ENCODE measurements around the gene BRICD5. TPM values are rescaled to one million over a fixed set of nuclear protein-coding genes. Genes with fewer than 3 reads are reported as not detected.
A peak's percentile ranks its signal among the peaks of the same experiment; 100 is the strongest.

BRICD5 gene
- total and polyA plus RNA-seq, 10 donors = 3.5 to 40.2 (median 10.5) TPM

DNA sequence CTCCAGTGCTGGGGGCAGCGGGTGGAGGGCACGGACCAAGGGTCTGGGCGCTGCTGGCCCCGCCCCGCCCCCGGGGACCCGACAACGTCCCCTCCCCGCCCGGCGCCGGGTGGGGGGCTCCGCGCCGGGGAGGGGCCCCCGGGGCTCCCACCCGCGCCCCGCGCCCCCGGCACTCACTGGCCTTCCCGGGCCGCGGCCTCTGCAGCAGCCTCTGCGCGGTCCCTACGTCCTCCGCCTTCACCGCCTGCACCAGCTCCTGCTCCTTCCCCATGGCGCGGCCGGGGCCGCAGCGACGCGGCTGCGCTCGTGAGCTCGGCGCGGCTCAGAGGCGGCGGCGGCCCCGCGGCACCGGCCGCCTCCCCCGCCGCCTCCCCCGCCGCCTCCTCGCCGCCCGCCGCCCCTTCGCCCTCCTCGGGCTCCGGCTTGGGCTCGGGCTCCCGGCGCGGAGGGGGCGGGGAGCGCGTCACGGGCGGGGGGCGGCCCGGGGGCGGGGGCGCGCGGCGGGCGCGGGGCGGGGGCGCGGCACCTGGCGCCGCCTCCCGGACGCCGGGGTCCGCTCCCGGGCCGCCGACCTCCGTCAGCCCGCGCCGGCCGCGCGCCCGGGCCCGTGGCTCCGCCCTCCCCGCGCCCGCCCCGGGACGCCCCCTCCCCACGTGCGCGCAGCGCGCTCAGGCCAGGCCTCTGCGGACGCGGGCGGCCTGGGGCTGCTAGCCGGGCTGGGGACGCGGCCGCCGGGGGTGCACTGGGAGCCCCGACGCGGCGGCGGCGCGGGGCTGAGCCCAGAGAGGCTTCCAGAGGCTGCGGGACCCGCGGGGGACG, 14.3 kb downstream of the BRICD5 start, which contains the start of gene CASKIN1:
CASKIN1 (minus strand) TSS at position 444 of the 819 bp plus-strand sequence; CDS start at position 271, 173 bp downstream.
- H3K27me3 ChIP-seq (replicated peaks in 1 of 7) = peaks cover 9 to 67% (median 43%) of the 10 kb centered on the region in 7 donors
- intact Hi-C loops (cut with DNase I; ENCODE audit: low total_unique reads) = no loop called here
- WGBS, 5 donors = 0 to 1% (median 1%) methylated on average over 3 to 129 of the region's 129 CpGs
- H3K9me3 ChIP-seq = no peaks in the 10 kb centered on the region
- TF ChIP-seq, protein P1, sequence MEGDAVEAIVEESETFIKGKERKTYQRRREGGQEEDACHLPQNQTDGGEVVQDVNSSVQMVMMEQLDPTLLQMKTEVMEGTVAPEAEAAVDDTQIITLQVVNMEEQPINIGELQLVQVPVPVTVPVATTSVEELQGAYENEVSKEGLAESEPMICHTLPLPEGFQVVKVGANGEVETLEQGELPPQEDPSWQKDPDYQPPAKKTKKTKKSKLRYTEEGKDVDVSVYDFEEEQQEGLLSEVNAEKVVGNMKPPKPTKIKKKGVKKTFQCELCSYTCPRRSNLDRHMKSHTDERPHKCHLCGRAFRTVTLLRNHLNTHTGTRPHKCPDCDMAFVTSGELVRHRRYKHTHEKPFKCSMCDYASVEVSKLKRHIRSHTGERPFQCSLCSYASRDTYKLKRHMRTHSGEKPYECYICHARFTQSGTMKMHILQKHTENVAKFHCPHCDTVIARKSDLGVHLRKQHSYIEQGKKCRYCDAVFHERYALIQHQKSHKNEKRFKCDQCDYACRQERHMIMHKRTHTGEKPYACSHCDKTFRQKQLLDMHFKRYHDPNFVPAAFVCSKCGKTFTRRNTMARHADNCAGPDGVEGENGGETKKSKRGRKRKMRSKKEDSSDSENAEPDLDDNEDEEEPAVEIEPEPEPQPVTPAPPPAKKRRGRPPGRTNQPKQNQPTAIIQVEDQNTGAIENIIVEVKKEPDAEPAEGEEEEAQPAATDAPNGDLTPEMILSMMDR (IDR thresholded peaks at IDR 0.05 in 8 of 11, conservative IDR thresholded peaks at IDR 0.05 in 3 of 11) = no peak
- TF ChIP-seq POLR2A (IDR thresholded peaks at IDR 0.05) = no peak
- TF ChIP-seq POLR2AphosphoS5 (IDR thresholded peaks at IDR 0.05) = no peak
- H3K4me1 ChIP-seq = peaks cover 9 to 22% (median 17%) of the 10 kb centered on the region in 6 donors
- no peak within 1 kb of the TSS for H3K27ac ChIP-seq
- H3K36me3 ChIP-seq = no peaks in the 10 kb centered on the region
- peak within 1 kb of the TSS in 6 of 8 donors; percentile 5 to 70 (median 41) for H3K4me3 ChIP-seq
- DNase-seq = no peak

DNA sequence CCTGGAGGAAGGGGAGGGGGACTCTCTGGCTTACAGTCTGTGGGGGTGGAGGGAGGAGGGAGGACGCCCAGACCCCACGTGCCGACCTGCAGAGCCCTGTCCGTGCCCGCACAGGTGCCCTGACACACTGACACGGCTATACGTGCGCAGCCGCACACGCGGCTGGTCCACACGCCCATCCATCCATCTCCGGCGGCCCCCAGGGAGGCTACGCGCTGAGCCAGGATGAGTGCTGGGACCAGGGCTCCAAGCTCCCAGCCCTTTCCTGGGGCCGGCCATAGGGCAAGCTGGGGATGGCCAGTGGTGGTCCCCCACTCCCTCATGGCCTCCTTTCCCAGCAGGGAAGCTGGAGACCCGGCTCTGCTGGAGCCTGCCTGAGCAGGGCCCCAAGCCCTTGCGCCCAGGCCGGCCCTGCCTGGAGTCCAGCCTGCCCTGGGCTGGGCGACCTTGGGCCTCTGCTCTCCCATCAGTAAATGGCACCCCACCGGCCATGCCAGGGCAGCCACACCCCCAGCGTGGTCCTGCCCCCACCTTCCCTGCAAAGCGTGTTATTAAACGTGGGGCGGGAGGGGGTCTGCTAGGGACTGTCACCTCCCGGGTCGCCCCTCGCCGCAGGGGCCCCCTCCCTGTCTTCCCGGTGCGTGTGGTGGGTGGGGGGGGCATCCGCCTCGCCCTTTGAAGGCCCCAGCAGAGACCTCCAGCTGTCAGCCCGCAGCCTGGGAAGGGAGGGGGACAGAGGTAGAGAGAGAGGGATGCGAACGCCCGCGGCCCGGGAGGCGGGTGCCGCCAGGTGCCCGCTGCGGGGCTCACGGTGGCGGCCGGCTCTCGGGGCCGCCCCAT, 15.1 kb downstream of the BRICD5 start:
- WGBS, 5 donors = 3 to 5% (median 4%) methylated on average over 5 to 49 of the region's 49 CpGs
- H3K27ac ChIP-seq = no peak overlapping the region
- H3K4me1 ChIP-seq = peaks cover 9 to 22% (median 17%) of the 10 kb centered on the region in 6 donors
- intact Hi-C loops (cut with DNase I; ENCODE audit: low total_unique reads) = no loop called here
- H3K9me3 ChIP-seq = no peaks in the 10 kb centered on the region
- H3K27me3 ChIP-seq (replicated peaks in 1 of 7) = peaks cover 9 to 67% (median 43%) of the 10 kb centered on the region in 7 donors
- no peak for DNase-seq
- H3K4me3 ChIP-seq = peak overlapping the region in 6 of 8 donors; percentile 5 to 70 (median 41)
- TF ChIP-seq POLR2AphosphoS5 (IDR thresholded peaks at IDR 0.05) (no peak), POLR2A (IDR thresholded peaks at IDR 0.05) (no peak)
- TF ChIP-seq, protein P1 (IDR thresholded peaks at IDR 0.05 in 8 of 11, conservative IDR thresholded peaks at IDR 0.05 in 3 of 11) = no peak
- no peaks in the 10 kb centered on the region for H3K36me3 ChIP-seq

DNA sequence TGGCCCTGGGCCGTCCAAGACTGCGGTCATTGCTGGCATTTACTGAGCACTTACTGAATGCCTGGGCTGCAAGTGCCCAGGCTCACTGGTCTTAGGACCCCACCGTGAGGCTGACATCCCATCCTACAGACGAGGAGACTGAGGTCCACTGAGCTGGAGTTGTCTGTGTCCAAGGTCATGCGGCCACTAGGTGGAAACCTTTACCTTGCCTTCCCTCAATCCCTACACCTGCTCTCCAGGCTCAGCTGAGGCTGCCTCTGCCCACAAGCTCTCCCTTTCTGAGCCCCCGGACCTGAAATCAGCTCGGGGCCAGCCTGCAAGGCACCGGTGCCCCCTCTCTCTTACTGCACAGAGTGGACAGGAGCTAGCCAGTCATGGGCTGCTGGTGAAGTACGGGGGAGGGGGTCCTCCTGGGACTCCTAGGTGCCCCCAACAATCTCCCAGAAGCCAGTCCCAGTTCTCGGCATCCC, 15.8 kb downstream of the BRICD5 start:
- Histone ChIP-seq H3K9me3 (no peaks in the 10 kb centered on the region), H3K27ac (no peak overlapping the region), H3K4me3 (peak overlapping the region in 1 of 8 donors; percentile 70), H3K27me3 (replicated peaks in 1 of 7) (peaks cover 9 to 64% (median 43%) of the 10 kb centered on the region in 7 donors), H3K4me1 (peaks cover 9 to 22% (median 17%) of the 10 kb centered on the region in 6 donors), H3K36me3 (no peaks in the 10 kb centered on the region)
- no peak for DNase-seq
- 11 to 25% (median 21%) methylated on average over 9 to 10 of the region's 10 CpGs for WGBS, 5 donors
- intact Hi-C loops (cut with DNase I; ENCODE audit: low total_unique reads) = no loop called here
- TF ChIP-seq POLR2A (IDR thresholded peaks at IDR 0.05) = no peak
- TF ChIP-seq, protein P1 (IDR thresholded peaks at IDR 0.05 in 8 of 11, conservative IDR thresholded peaks at IDR 0.05 in 3 of 11) = peak in 10 of 11 experiments; percentile 22 to 59 (median 50)
